SJSA1 (cell line): ENCODE measurements around the gene DAB2. TPM values are rescaled to one million over a fixed set of nuclear protein-coding genes. Genes with fewer than 3 reads are reported as not detected.

ENCODE experiments used
- DNase-seq, 2 experiments: peaks; one replicate each; pipeline ENCODE4 v3.0.0-alpha.2; 2015 to 2020; ENCODE audit warnings: low spot score in 2 of 2, low read depth in 1 of 2
- H3K27ac ChIP-seq: fragments of 250-450 bp; sonication (Bioruptor Pico); 2 replicates; pipeline ENCODE4 v1.5.1; 2020; ENCODE audit warnings: mild to moderate bottlenecking, moderate library complexity
- H3K27me3 ChIP-seq: fragments of 250-450 bp; sonication (Bioruptor Pico); replicated peaks from 2 replicates; pipeline ENCODE4 v1.5.1; 2020; ENCODE audit warnings: mild to moderate bottlenecking, moderate library complexity
- H3K36me3 ChIP-seq: fragments of 250-450 bp; sonication (Bioruptor Pico); 2 replicates; pipeline ENCODE4 v1.5.1; 2020; ENCODE audit warnings: mild to moderate bottlenecking
- H3K4me1 ChIP-seq: fragments of 250-450 bp; sonication (Bioruptor Pico); replicated peaks from 2 replicates; pipeline ENCODE4 v1.6.1; 2021; ENCODE audit warnings: mild to moderate bottlenecking
- H3K4me3 ChIP-seq: fragments of 250-450 bp; sonication (Bioruptor Pico); 2 replicates; pipeline ENCODE4 v1.5.1; 2020; ENCODE audit warnings: mild to moderate bottlenecking
- H3K9me3 ChIP-seq: fragments of 250-450 bp; sonication (Bioruptor Pico); replicated peaks from 2 replicates; pipeline ENCODE4 v1.5.1; 2020; ENCODE audit warnings: mild to moderate bottlenecking
- total RNA-seq: library from RNA; depleted of rRNA; stranded (reverse); fragments of >200 nt; shearing (Covaris generic); gene quantifications from 2 replicates; pipeline ENCODE4 v1.2.3, GENCODE V29; 2014

DAB2 gene
- total RNA-seq, 1 experiment from 2014 or later, result 65.0 TPM

GRCh38 chr5:39422728-39423285 lies 2.0 kb downstream of the DAB2 start:
- no peaks in the 10 kb centered on the region for H3K9me3 ChIP-seq
- H3K4me1 ChIP-seq, result peaks cover 76% of the 10 kb centered on the region
- peaks cover 54% of the 10 kb centered on the region for H3K36me3 ChIP-seq
- DNase-seq, result no peak
- H3K4me3 ChIP-seq, result peak overlapping the region; percentile 51
- H3K27me3 ChIP-seq, result no peaks in the 10 kb centered on the region
- H3K27ac ChIP-seq, result peak overlapping the region; percentile 84; the same call in 1 of the 2 replicates

- Histone ChIP-seq H3K27ac (peak overlapping the region; percentile 84), H3K4me1 (peaks cover 76% of the 10 kb centered on the region), H3K36me3 (peaks cover 61% of the 10 kb centered on the region), H3K4me3 (peak overlapping the region; percentile 51), H3K9me3 (no peaks in the 10 kb centered on the region), H3K27me3 (no peaks in the 10 kb centered on the region)
- DNase-seq, result no peak
Observed at GRCh38 chr5:39422036-39422606, 2.7 kb downstream of the DAB2 start.

GRCh38 chr5:39420482-39421145 lies 4.2 kb downstream of the DAB2 start:
- H3K9me3 ChIP-seq, result no peaks in the 10 kb centered on the region
- peak overlapping the region; percentile 5; the same call in 1 of the 2 replicates for H3K4me3 ChIP-seq
- no peaks in the 10 kb centered on the region for H3K27me3 ChIP-seq
- H3K27ac ChIP-seq, result peak overlapping the region; percentile 84
- DNase-seq, result peak; percentile 97
- H3K36me3 ChIP-seq, result peaks cover 76% of the 10 kb centered on the region
- peaks cover 76% of the 10 kb centered on the region for H3K4me1 ChIP-seq

GRCh38 chr5:39419796-39420195 lies 5.0 kb downstream of the DAB2 start:
- Histone ChIP-seq H3K4me3 (no peak overlapping the region), H3K4me1 (peaks cover 82% of the 10 kb centered on the region), H3K9me3 (no peaks in the 10 kb centered on the region), H3K27me3 (no peaks in the 10 kb centered on the region), H3K36me3 (peaks cover 84% of the 10 kb centered on the region), H3K27ac (peak overlapping the region; percentile 84)
- no peak for DNase-seq

DNA sequence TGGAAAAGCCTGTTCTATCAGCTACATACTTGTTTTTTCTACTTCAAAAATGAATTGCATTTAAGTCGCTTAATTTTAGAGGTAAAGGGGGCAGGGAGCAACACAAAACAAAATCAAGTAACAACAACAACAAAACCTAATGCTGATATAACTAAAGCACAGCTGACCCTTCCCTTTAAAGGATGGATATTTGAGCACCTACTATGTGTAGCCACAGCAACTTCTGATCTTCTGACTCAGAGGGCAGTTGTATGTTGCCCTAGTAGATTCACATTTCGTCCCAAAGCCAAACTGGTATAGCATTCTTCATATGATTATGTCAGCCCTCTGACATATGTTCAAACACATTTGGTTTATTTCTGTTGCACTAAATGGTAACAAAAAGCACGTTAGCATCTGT lies 6.8 kb downstream of the DAB2 start:
- H3K27ac ChIP-seq, result no peak overlapping the region
- no peaks in the 10 kb centered on the region for H3K27me3 ChIP-seq
- no peaks in the 10 kb centered on the region for H3K9me3 ChIP-seq
- H3K4me1 ChIP-seq, result peaks cover 92% of the 10 kb centered on the region
- H3K36me3 ChIP-seq, result peaks cover 93% of the 10 kb centered on the region
- no peak for DNase-seq
- H3K4me3 ChIP-seq, result no peak overlapping the region

DNA sequence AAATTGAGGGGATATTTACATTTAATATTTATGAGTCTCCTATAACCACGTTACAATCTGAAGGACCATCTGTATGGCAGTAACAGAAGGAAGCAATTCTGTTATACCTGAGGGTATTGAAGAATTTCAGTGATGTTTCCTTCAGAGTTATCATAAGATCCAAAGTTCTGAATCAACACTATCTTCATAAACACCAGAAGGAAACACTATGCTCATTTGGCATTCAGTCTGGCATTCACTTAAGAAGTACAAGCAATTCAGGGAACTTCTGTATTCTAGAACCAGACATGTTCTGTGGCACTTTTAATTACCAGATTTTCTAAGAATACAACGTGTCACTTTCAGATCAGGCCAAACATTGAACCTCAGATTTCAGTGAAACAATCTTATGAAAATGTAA lies 9.6 kb downstream of the DAB2 start:
- H3K27ac ChIP-seq, result no peak overlapping the region
- H3K4me3 ChIP-seq, result no peak overlapping the region
- H3K9me3 ChIP-seq, result no peaks in the 10 kb centered on the region
- H3K4me1 ChIP-seq, result peaks cover 90% of the 10 kb centered on the region
- H3K27me3 ChIP-seq, result no peaks in the 10 kb centered on the region
- peaks cover 90% of the 10 kb centered on the region for H3K36me3 ChIP-seq
- no peak for DNase-seq

GRCh38 chr5:39414426-39414825 lies 10.4 kb downstream of the DAB2 start:
- Histone ChIP-seq H3K27me3 (no peaks in the 10 kb centered on the region), H3K4me1 (peaks cover 86% of the 10 kb centered on the region), H3K4me3 (no peak overlapping the region), H3K36me3 (peaks cover 90% of the 10 kb centered on the region), H3K27ac (no peak overlapping the region), H3K9me3 (no peaks in the 10 kb centered on the region)
- DNase-seq, result no peak

GRCh38 chr5:39413771-39414170 lies 11.0 kb downstream of the DAB2 start:
- Histone ChIP-seq H3K9me3 (no peaks in the 10 kb centered on the region), H3K4me1 (peaks cover 79% of the 10 kb centered on the region), H3K4me3 (no peak overlapping the region), H3K36me3 (peaks cover 86% of the 10 kb centered on the region), H3K27ac (no peak overlapping the region), H3K27me3 (no peaks in the 10 kb centered on the region)
- no peak for DNase-seq

DNA sequence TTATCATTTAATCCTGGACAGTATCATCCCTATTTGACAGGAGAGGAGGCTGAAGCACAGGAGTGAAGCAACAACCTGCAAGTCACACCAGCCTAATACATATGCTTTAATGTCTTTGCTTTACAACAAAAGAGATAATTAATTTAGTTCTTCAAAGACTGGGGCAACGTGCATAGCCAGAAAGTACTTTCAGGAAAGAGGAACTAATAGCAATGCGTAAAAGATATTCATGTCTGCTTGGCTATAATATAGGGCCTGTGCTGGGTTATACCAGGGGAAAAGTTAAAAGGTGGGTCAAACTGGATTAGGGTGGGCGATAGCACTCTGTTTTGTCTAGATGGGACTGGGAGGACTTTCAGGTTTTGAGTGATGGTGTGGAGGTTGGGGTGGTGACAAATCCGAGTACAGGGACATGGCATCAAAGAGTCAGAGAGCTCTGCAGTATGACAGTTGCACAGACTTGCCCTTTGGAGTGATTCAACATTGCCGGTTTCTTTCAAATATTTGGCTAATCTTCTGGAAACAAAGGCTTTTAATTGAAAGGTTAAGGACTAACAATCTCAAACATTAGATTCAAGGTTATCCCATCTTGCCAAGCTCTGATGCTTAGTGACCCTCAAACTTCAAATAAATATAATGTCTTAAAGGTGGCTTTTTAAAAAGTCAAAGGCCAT lies 11.9 kb downstream of the DAB2 start:
- Histone ChIP-seq H3K4me3 (no peak overlapping the region), H3K27me3 (no peaks in the 10 kb centered on the region), H3K36me3 (peaks cover 85% of the 10 kb centered on the region), H3K9me3 (no peaks in the 10 kb centered on the region), H3K27ac (no peak overlapping the region), H3K4me1 (peaks cover 70% of the 10 kb centered on the region)
- DNase-seq, result no peak

DNA sequence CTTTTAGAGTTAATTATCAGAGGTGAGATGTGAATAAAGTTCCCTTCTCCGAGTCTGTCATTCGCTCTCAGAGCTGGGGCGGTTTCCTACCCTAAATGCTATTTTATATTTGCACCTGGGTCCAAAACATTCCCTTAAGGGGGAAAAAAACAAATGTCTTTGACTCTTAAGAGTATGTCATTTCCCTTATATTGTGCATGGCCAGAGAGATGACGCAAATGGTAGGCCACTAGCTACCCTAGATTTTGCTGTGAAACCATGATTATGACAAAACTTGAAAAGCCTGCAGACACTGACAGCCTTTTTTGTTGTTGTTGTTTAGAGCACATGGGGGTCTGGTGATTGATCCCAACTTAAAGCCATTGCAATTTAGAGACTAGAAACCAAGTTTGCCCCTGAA lies 12.8 kb downstream of the DAB2 start:
- Histone ChIP-seq H3K27me3 (no peaks in the 10 kb centered on the region), H3K4me1 (peaks cover 61% of the 10 kb centered on the region), H3K27ac (no peak overlapping the region), H3K4me3 (no peak overlapping the region), H3K36me3 (peaks cover 85% of the 10 kb centered on the region), H3K9me3 (no peaks in the 10 kb centered on the region)
- DNase-seq, result no peak

GRCh38 chr5:39411061-39411460 lies 13.7 kb downstream of the DAB2 start:
- Histone ChIP-seq H3K27ac (peak overlapping the region; percentile 2; the same call in 1 of the 2 replicates), H3K27me3 (no peaks in the 10 kb centered on the region), H3K4me1 (peaks cover 52% of the 10 kb centered on the region), H3K36me3 (peaks cover 85% of the 10 kb centered on the region), H3K9me3 (no peaks in the 10 kb centered on the region), H3K4me3 (no peak overlapping the region)
- peak in 1 of 2 experiments; percentile 45 for DNase-seq

DNA sequence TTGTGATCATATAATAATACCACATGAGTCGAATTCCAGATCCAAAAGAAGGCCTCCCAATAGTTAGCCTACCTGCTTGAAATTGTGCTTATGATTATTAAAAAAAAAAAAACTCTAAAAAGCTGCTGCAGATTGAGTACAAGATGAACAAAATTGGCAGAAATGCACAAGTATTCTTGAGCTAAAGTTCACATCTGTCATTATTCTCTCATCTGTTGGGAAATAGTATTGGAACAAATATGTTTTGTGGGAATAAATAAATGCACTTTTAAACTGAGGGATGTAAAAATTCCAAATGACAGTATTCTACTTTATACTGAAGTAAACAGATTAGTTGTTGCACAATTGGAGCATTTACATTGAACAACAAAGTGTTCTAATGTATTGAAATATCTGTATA lies 15.7 kb downstream of the DAB2 start:
- no peaks in the 10 kb centered on the region for H3K27me3 ChIP-seq
- peaks cover 82% of the 10 kb centered on the region for H3K36me3 ChIP-seq
- H3K9me3 ChIP-seq, result no peaks in the 10 kb centered on the region
- peaks cover 37% of the 10 kb centered on the region for H3K4me1 ChIP-seq
- no peak overlapping the region for H3K4me3 ChIP-seq
- no peak overlapping the region for H3K27ac ChIP-seq
- no peak for DNase-seq

DNA sequence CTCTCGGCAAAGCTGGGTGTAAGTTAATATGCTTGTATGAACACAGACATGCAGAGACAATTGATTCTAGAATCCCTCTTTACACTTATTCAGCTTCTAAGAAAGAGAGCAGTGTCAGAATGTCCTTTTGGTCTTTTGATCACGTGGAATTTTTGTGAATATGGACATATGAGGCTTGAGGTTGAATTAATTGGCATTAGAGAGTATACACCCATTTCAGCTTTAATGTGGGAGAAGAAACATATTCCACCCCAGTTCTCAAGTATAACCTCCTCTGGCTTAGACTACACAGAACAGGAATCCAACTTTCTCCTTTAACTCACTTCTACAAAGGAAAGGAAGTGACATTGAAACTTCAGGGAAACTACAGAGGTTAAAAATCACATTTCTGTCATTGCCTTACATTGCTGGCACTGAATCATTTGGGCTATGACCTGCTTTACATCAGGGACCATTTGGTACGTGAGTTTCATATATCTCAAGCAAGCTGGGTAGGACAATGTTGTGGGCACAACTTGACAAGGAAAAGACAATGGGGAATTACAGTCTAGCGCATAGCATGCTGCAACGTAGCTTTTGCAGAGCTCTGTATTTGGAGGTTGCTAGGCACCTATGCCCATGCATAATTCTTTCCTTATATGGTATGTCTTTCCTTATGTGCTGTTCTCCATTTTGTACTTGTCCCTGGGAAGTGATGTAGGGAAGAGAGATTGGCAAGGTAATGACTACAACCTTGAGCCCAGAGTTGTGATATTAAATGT lies 19.5 kb downstream of the DAB2 start:
- H3K27ac ChIP-seq, result no peak overlapping the region
- H3K27me3 ChIP-seq, result no peaks in the 10 kb centered on the region
- no peaks in the 10 kb centered on the region for H3K9me3 ChIP-seq
- H3K36me3 ChIP-seq, result peaks cover 72% of the 10 kb centered on the region
- peaks cover 21% of the 10 kb centered on the region for H3K4me1 ChIP-seq
- no peak overlapping the region for H3K4me3 ChIP-seq
- DNase-seq, result no peak
